Activated T-cell treated with anti-CD3 and anti-CD28 coated beads, Interleukin-2, amount 50 U/mL, for 72 hours (primary cell): Measurements from ENCODE around the gene OR4M2. TPM values are rescaled to one million over a fixed set of nuclear protein-coding genes. Genes with fewer than 3 reads are reported as not detected.
A peak's percentile ranks its signal among the peaks of the same experiment; 100 is the strongest.
"Not testable (repeated sequence)": the region's sequence is repeated elsewhere in the genome, so short reads cannot be mapped to it uniquely, and the experiment has no call there.

Source experiments
- ATAC-seq, 2 donors: fragments of 150-1000 bp; cut with Tn5 transposase; replicated peaks in 1 of 2; 2 replicates each; pipeline ENCODE4 v1.10.0; 2021; ENCODE audit warnings: moderate library complexity in 2 of 2, mild to moderate bottlenecking in 1 of 2
- DNase-seq, 2 donors: peaks; one replicate each; pipeline ENCODE4 v3.0.0; 2021 to 2022; ENCODE audit warnings: mixed read lengths in 1 of 2
- H3K27ac Mint-ChIP-seq: one replicate; pipeline ENCODE4 v1.8.0; 2022; ENCODE audit warnings: mild to moderate bottlenecking, moderate library complexity, mixed read lengths
- H3K27me3 Mint-ChIP-seq: one replicate; pipeline ENCODE4 v1.8.0; 2022; ENCODE audit warnings: low read depth, mixed read lengths
- H3K36me3 Mint-ChIP-seq, 2 donors: one replicate each; pipeline ENCODE4 v1.8.0; 2022; ENCODE audit warnings: mixed read lengths in 2 of 2, mild to moderate bottlenecking in 1 of 2; ENCODE audit not compliant: insufficient read depth in 2 of 2
- H3K4me1 Mint-ChIP-seq: one replicate; pipeline ENCODE4 v1.8.0; 2022; ENCODE audit warnings: low read depth, mixed read lengths
- H3K4me3 Mint-ChIP-seq, 2 donors: one replicate each; pipeline ENCODE4 v1.8.0; 2022; ENCODE audit warnings: mild to moderate bottlenecking in 2 of 2, mixed read lengths in 2 of 2, moderate library complexity in 2 of 2
- H3K9me3 Mint-ChIP-seq, 2 donors: one replicate each; pipeline ENCODE4 v1.8.0; 2022; ENCODE audit warnings: mixed read lengths in 2 of 2
- total RNA-seq, 2 donors: library from RNA; stranded (reverse); gene quantifications; one replicate each; pipeline ENCODE4 v1.2.3, GENCODE V29; 2022

Gene OR4M2, protein sequence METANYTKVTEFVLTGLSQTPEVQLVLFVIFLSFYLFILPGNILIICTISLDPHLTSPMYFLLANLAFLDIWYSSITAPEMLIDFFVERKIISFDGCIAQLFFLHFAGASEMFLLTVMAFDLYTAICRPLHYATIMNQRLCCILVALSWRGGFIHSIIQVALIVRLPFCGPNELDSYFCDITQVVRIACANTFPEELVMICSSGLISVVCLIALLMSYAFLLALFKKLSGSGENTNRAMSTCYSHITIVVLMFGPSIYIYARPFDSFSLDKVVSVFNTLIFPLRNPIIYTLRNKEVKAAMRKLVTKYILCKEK
- not detected for total RNA-seq

DNA sequence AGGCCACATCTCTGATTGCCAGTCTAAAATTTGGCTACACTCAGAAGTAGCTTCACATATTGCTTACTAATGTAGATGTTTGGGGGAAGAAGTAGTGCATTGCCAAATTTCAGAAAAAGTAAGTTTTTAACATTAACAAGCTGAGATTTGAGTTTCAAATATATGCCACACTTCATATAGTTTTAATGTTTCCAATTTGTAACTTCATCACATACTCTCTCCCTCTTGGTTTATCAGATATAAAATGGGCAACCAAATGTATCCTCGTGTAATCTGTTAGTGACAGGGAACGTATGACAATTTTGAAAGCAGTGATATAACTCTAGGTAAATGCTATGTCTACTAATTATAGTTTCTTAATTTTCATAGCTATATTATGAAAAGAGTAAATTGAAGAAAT lies at the start of gene OR4M2:
Gene OR4M2, plus strand, starts transcription at position 301 of the 400 bp plus-strand sequence. Its CDS starts 98 bp downstream, at position 399.
- not testable (repeated sequence) for H3K4me3 Mint-ChIP-seq, H3K27me3 Mint-ChIP-seq, H3K27ac Mint-ChIP-seq, H3K9me3 Mint-ChIP-seq, ATAC-seq, DNase-seq, H3K4me1 Mint-ChIP-seq, H3K36me3 Mint-ChIP-seq

DNA sequence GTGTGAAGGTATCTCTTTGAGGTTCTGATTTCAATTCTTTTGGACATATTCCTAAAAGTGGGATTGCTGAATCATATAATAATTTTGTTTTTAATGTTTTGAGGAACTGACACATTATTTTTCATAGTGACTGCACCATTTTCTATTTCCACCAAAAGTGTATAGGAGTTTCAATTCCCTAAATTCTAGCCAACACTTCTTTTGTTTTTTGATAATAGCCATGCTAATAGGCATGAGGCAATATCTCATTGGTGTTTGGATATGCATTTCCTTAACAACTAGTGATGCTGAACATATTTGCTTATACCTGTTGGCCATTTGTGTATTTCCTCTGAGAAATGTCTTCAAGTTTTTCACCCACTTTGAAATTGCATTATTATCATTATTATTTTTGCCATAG lies 11.1 kb upstream of the OR4M2 start:
- not testable (repeated sequence) for H3K36me3 Mint-ChIP-seq, H3K27me3 Mint-ChIP-seq, H3K27ac Mint-ChIP-seq, ATAC-seq, H3K4me1 Mint-ChIP-seq, H3K4me3 Mint-ChIP-seq, DNase-seq, H3K9me3 Mint-ChIP-seq

DNA sequence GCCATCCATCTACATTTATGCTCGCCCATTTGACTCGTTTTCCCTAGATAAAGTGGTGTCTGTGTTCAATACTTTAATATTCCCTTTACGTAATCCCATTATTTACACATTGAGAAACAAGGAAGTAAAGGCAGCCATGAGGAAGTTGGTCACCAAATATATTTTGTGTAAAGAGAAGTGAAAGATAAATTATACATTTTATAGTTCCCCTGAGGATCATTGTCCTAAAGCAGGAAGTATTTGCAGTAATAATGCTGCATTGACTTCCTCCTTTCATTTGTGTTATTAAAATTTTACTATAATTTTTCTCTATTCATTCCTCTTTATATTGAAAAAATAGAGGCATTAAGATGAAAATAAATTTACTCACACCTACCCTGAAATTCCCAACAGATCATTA lies 1.1 kb downstream of the OR4M2 start:
- not testable (repeated sequence) for ATAC-seq, H3K27me3 Mint-ChIP-seq, H3K4me3 Mint-ChIP-seq

DNA sequence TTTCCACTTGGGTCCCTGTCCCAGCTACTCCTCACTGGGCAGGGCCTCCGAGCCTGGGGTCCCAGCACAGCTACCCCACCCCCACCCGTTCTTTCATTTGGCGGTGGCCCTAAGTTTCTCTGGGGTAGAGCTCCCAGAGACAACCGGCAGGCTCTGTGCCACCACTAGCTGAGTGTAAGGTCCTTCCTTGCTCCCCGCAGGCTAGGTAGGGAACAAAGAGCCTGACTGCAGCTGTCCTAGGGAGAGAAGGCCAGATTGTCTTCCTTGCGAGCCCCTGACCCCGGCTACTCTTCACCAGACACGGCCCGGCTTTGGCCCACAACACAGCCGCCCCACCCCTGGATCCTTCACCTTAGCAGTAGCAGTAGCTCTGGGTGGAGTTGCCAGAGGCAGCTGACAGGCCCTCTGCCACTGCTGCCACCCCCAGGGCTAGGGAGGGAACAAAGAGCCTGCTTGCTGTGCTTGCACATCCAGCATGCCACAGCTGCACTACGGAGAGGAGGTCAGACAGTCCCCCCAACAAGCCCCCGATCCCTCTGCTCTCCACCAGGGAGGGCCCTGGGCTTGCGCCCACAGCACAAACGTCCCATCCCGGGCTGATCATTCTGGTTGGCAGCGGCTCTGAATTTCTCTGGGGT lies 18.4 kb downstream of the OR4M2 start:
- not testable (repeated sequence) for H3K36me3 Mint-ChIP-seq, H3K4me1 Mint-ChIP-seq, H3K4me3 Mint-ChIP-seq, H3K27ac Mint-ChIP-seq, DNase-seq, H3K9me3 Mint-ChIP-seq, H3K27me3 Mint-ChIP-seq
- peak; percentile 70 to 74 for ATAC-seq

More for the DNA sequence above, 1.1 kb downstream of the OR4M2 start:
- not testable (repeated sequence) for H3K4me1 Mint-ChIP-seq, DNase-seq, H3K27ac Mint-ChIP-seq, H3K9me3 Mint-ChIP-seq, H3K36me3 Mint-ChIP-seq

DNA sequence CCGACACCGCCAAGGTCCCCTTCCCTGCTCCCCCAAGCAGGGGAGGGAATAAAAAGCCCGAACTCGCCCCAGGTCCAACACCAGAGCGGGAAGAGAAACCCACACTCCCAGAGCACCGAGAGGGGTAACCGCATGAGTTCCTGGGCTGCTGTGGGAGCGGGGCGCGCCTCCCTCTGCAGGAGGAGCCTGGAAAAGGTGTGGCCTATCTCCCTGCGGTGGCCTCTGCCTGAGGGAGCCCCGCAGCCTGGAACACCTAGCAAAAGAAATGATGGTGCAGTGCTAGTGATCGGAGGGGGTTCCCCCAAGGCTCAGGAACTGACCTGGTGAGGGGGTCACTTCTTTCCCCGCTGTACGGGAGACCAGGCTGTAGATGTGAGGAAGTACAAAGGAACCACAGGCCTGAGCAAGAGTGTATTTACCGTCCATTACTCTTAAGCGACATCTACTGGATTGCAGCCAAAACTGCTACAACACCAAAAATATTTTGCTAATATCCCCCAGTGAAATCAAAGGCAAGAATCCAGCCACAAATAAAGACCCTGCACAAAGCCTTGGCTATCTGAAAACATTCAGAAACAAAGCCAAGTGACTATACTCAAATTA lies 19.1 kb downstream of the OR4M2 start:
- H3K9me3 Mint-ChIP-seq, DNase-seq, H3K4me3 Mint-ChIP-seq, H3K27ac Mint-ChIP-seq, H3K4me1 Mint-ChIP-seq, H3K36me3 Mint-ChIP-seq, H3K27me3 Mint-ChIP-seq: not testable (repeated sequence)
- peak; percentile 77 to 86 for ATAC-seq

DNA sequence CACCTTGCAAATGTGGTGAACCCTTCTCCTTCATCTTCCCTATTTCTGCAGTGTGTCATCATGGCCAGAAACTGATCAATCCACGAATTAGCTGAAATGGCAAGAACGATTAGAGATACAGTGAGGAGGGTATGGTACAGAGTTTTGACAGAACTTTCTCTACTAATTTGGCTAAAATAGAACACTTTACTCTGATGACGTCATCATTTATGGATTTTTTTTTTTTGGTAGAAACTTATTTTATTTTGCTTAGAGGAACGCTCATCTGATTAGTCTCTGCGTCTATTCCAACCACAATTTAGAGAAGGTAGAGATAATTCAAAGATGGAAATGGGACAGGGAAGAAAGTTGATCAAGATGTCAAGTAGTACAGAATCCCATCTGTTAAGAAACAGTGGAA lies 41.7 kb downstream of the OR4M2 start:
- H3K27me3 Mint-ChIP-seq, H3K36me3 Mint-ChIP-seq, H3K4me3 Mint-ChIP-seq, ATAC-seq, H3K27ac Mint-ChIP-seq, H3K9me3 Mint-ChIP-seq, H3K4me1 Mint-ChIP-seq, DNase-seq: not testable (repeated sequence)

Other genes with a start within 250 kb of the OR4M2 start
- gene POTEB, start 202.8 kb upstream of the OR4M2 start, total RNA-seq = not detected